Esophagus muscularis mucosa (tissue), 4 donors: ENCODE measurements around the gene KCNJ15. TPM values are rescaled to one million over a fixed set of nuclear protein-coding genes. Genes with fewer than 3 reads are reported as not detected.

Source experiments
- DNase-seq: peaks from one replicate; pipeline ENCODE4 v3.0.0-alpha.2; 2017; ENCODE audit errors: extremely low spot score
- H3K27ac ChIP-seq, 4 donors: fragments of 200-600 bp; sonication (generic); replicated peaks in 1 of 4; 1 replicate in 3 of 4; 2 replicates in 1 of 4; pipeline ENCODE4 v1.5.1; 2016 to 2019; ENCODE audit warnings: mild to moderate bottlenecking in 1 of 4
- H3K27me3 ChIP-seq, 4 donors: fragments of 200-600 bp; sonication (generic); one replicate each; pipeline versions ENCODE4 v1.5.1 to v1.6.0; 2016 to 2019
- H3K36me3 ChIP-seq, 4 donors: fragments of 200-600 bp; sonication (generic); one replicate each; pipeline ENCODE4 v1.5.1; 2016 to 2019
- H3K4me1 ChIP-seq, 4 donors: fragments of 200-600 bp; sonication (generic); one replicate each; pipeline ENCODE4 v1.5.1; 2016 to 2019
- H3K4me3 ChIP-seq, 4 donors: fragments of 200-600 bp; sonication (generic); 1 replicate in 2 of 4; 2 replicates in 2 of 4; pipeline ENCODE4 v1.5.1; 2016 to 2019; ENCODE audit warnings: mild to moderate bottlenecking in 4 of 4, moderate library complexity in 1 of 4
- H3K9me3 ChIP-seq, 4 donors: fragments of 200-600 bp; sonication (generic); 1 replicate in 3 of 4; 2 replicates in 1 of 4; pipeline ENCODE4 v1.5.1; 2016 to 2019
- EP300 ChIP-seq: sonication (generic); formaldehyde crosslinking; IDR thresholded peaks from one replicate; pipeline ENCODE4 v1.6.1; 2017; ENCODE audit warnings: antibody characterized with exemption
- POLR2A ChIP-seq: fragments of 450-650 bp; IDR thresholded peaks from one replicate; pipeline ENCODE4 v1.6.1; 2017; ENCODE audit warnings: antibody characterized with exemption, moderate library complexity, mild to moderate bottlenecking, low read depth
- POLR2AphosphoS5 ChIP-seq, 2 donors: sonication (generic); formaldehyde crosslinking; IDR thresholded peaks; one replicate each; pipeline ENCODE4 v1.6.1; 2017; ENCODE audit warnings: antibody characterized with exemption in 2 of 2
- WGBS: methylation state at CpG from one replicate; pipeline ENCODE4 v1.1.5; 2018; 5-methylcytosine and 5-hydroxymethylcytosine counted together
- intact Hi-C: fragments of 100-400 bp; cut with DNase I; formaldehyde crosslinking; loops from one replicate; pipeline ENCODE4 v1.15.1; 2023
- total RNA-seq, 4 donors: library from RNA; depleted of rRNA; stranded (reverse); fragments of >200 nt; gene quantifications; one replicate each; pipeline versions ENCODE4 v1.1.0 to v1.2.1, GENCODE V29; 2016
- TF ChIP-seq, protein P1 (sequence below), 3 experiments: fragments of 200-600 bp in 2 of 3; fragments of 450-650 bp in 1 of 3; sonication (generic) in 2 of 3; IDR thresholded peaks; one replicate each; pipeline ENCODE4 v1.5.1; 2017 to 2019; ENCODE audit warnings: antibody characterized with exemption in 3 of 3, mild to moderate bottlenecking in 2 of 3, moderate library complexity in 1 of 3

KCNJ15 gene
- total RNA-seq, 4 donors from 2014 or later: 1.2 to 1.6 TPM; not detected in 2

GRCh38 chr21:38259665-38260064 is 2.9 kb downstream of the KCNJ15 start:
- no peaks in the 10 kb centered on the region for H3K36me3 ChIP-seq
- DNase-seq: no peak
- peaks cover 0 to 26% (median 0%) of the 10 kb centered on the region in 4 donors for H3K27me3 ChIP-seq
- TF ChIP-seq POLR2A (no peak), EP300 (no peak), POLR2AphosphoS5 (IDR thresholded peaks at IDR 0.05) (no peak)
- TF ChIP-seq, protein P1, sequence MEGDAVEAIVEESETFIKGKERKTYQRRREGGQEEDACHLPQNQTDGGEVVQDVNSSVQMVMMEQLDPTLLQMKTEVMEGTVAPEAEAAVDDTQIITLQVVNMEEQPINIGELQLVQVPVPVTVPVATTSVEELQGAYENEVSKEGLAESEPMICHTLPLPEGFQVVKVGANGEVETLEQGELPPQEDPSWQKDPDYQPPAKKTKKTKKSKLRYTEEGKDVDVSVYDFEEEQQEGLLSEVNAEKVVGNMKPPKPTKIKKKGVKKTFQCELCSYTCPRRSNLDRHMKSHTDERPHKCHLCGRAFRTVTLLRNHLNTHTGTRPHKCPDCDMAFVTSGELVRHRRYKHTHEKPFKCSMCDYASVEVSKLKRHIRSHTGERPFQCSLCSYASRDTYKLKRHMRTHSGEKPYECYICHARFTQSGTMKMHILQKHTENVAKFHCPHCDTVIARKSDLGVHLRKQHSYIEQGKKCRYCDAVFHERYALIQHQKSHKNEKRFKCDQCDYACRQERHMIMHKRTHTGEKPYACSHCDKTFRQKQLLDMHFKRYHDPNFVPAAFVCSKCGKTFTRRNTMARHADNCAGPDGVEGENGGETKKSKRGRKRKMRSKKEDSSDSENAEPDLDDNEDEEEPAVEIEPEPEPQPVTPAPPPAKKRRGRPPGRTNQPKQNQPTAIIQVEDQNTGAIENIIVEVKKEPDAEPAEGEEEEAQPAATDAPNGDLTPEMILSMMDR (IDR thresholded peaks at IDR 0.05): no peak
- intact Hi-C loops: no loop called here
- no peak overlapping the region for H3K4me3 ChIP-seq
- WGBS: 87% methylated on average over 2 of the region's 2 CpGs
- no peak overlapping the region for H3K27ac ChIP-seq
- H3K9me3 ChIP-seq: no peaks in the 10 kb centered on the region
- no peaks in the 10 kb centered on the region for H3K4me1 ChIP-seq

GRCh38 chr21:38260426-38260825 is 3.6 kb downstream of the KCNJ15 start:
- Histone ChIP-seq H3K4me3 (no peak overlapping the region), H3K36me3 (no peaks in the 10 kb centered on the region), H3K27ac (no peak overlapping the region), H3K4me1 (no peaks in the 10 kb centered on the region), H3K9me3 (no peaks in the 10 kb centered on the region), H3K27me3 (peaks cover 0 to 20% (median 0%) of the 10 kb centered on the region in 4 donors)
- TF ChIP-seq POLR2AphosphoS5 (IDR thresholded peaks at IDR 0.05): no peak
- no peak for TF ChIP-seq POLR2A
- TF ChIP-seq EP300: no peak
- TF ChIP-seq, protein P1 (IDR thresholded peaks at IDR 0.05): no peak
- 89% methylated on average over 6 of the region's 6 CpGs for WGBS
- no peak for DNase-seq
- intact Hi-C loops: no loop called here

DNA sequence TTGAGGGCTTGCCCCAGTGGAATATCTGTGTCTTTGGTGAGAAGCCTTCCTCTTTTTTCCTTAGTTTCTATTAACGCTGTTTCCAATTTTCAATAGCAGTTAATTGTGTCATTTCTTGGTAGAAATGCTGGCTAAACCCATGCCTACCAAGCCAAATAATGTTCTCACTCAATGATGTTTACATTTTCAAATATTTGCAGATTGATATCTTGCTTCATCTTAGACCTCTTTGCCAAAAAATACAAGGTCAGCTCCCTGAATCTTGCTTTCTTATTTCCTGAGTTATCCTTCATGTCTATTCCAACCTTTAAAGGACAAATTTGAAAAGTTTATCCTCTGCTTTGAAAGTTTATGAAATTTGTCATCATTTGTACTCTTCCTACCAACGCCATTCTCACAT is 5.1 kb downstream of the KCNJ15 start:
- Histone ChIP-seq H3K4me1 (no peaks in the 10 kb centered on the region), H3K27me3 (peaks cover 0 to 14% (median 0%) of the 10 kb centered on the region in 4 donors), H3K36me3 (no peaks in the 10 kb centered on the region), H3K9me3 (no peaks in the 10 kb centered on the region), H3K27ac (no peak overlapping the region), H3K4me3 (no peak overlapping the region)
- no peak for DNase-seq
- TF ChIP-seq EP300 (no peak), POLR2AphosphoS5 (IDR thresholded peaks at IDR 0.05) (no peak), POLR2A (no peak)
- TF ChIP-seq, protein P1 (IDR thresholded peaks at IDR 0.05): no peak
- intact Hi-C loops: no loop called here
- WGBS: 62% methylated on average over 2 of the region's 2 CpGs

DNA sequence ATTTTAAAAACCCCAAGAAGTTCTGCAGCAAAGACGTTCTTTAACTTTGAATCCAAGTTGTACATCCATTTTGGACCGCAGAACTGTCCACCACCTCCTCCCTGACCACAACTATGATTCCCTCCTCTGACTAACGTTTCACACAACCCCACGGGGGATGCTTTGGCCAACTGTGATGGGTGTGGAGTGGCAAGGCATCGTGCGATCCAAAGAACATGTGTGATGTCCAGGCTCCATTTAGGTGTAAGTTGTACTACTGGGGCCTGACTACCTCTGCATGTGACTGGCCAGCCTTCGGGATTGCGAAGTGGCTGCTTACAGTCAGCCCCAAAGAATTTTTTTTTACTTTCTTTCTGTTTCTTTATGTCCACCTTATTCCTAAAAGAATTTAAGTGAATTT is 6.7 kb downstream of the KCNJ15 start:
- no peak overlapping the region for H3K27ac ChIP-seq
- H3K9me3 ChIP-seq: no peaks in the 10 kb centered on the region
- no peak for DNase-seq
- H3K4me3 ChIP-seq: no peak overlapping the region
- H3K36me3 ChIP-seq: no peaks in the 10 kb centered on the region
- TF ChIP-seq POLR2AphosphoS5 (IDR thresholded peaks at IDR 0.05) (no peak), EP300 (no peak), POLR2A (no peak)
- TF ChIP-seq, protein P1 (IDR thresholded peaks at IDR 0.05): no peak
- 88% methylated on average over 8 of the region's 8 CpGs for WGBS
- peaks cover 0 to 4% (median 0%) of the 10 kb centered on the region in 4 donors for H3K27me3 ChIP-seq
- H3K4me1 ChIP-seq: no peaks in the 10 kb centered on the region
- intact Hi-C loops: no loop called here

- no peak for DNase-seq
- intact Hi-C loops: no loop called here
- H3K36me3 ChIP-seq: no peaks in the 10 kb centered on the region
- no peak for TF ChIP-seq EP300
- no peak for TF ChIP-seq POLR2A
- TF ChIP-seq, protein P1 (IDR thresholded peaks at IDR 0.05): no peak
- no peak for TF ChIP-seq POLR2AphosphoS5 (IDR thresholded peaks at IDR 0.05)
- WGBS: 71% methylated on average over 3 of the region's 3 CpGs
- no peaks in the 10 kb centered on the region for H3K9me3 ChIP-seq
- no peak overlapping the region for H3K4me3 ChIP-seq
- no peaks in the 10 kb centered on the region for H3K4me1 ChIP-seq
- no peaks in the 10 kb centered on the region for H3K27me3 ChIP-seq
- H3K27ac ChIP-seq: no peak overlapping the region
Measured at GRCh38 chr21:38264571-38264970, 7.8 kb downstream of the KCNJ15 start.
